Mucosa of rectum (tissue), 2 donors: ENCODE results near the gene IKBKE.

Experiments
- H3K27ac ChIP-seq, 2 donors: one replicate each; pipeline ENCODE4 v1.7.0; 2013; ENCODE audit warnings: inconsistent platforms in 2 of 2, low read depth in 2 of 2, low read length in 2 of 2
- H3K27me3 ChIP-seq, 2 donors: one replicate each; pipeline ENCODE4 v1.7.0; 2013; ENCODE audit warnings: low read length in 2 of 2; ENCODE audit not compliant: control insufficient read depth in 2 of 2, insufficient read depth in 2 of 2
- H3K36me3 ChIP-seq, 2 donors: one replicate each; pipeline ENCODE4 v1.7.0; 2013; ENCODE audit warnings: low read length in 2 of 2; ENCODE audit not compliant: control insufficient read depth in 2 of 2, insufficient read depth in 2 of 2
- H3K4me1 ChIP-seq, 2 donors: one replicate each; pipeline ENCODE4 v1.7.0; 2013; ENCODE audit warnings: low read length in 2 of 2, mild to moderate bottlenecking in 1 of 2; ENCODE audit not compliant: control insufficient read depth in 2 of 2, insufficient read depth in 2 of 2
- H3K4me3 ChIP-seq, 2 donors: one replicate each; pipeline ENCODE4 v1.7.0; 2013; ENCODE audit warnings: low read length in 2 of 2
- H3K9ac ChIP-seq, 2 donors: one replicate each; pipeline ENCODE4 v1.7.0; 2013; ENCODE audit warnings: low read length in 2 of 2, low read depth in 1 of 2, mild to moderate bottlenecking in 1 of 2
- H3K9me3 ChIP-seq, 2 donors: one replicate each; pipeline ENCODE4 v1.7.0; 2013; ENCODE audit warnings: low read length in 2 of 2; ENCODE audit not compliant: control insufficient read depth in 2 of 2
- donor health status: healthy.
- donor health status: Normal muscosa, but diverticular disease.

IKBKE gene

DNA sequence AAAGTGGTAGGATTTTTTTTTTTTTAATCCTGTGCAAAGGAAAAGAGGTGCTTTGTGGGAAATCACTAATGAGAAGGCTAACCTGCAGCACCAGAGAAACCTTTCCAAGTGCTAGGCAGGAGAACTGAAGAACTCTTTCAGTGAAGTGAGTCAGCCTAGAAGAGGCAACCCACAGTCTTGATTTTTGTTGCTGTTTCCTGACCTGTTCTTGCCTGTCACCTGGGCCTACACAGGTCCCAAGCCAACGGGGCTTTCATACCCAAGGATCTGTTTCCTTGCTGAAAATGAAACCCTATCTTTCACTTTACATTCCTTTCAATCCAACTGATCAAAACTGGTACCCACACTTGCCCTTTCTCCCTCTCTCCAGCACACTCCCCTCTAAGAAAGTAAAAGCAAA lies 7.1 kb upstream of the IKBKE start:
- Histone ChIP-seq H3K36me3 (peaks cover 0 to 4% of the 10 kb centered on the region in 2 donors), H3K9ac (no peak overlapping the region), H3K27me3 (no peaks in the 10 kb centered on the region), H3K4me3 (no peak overlapping the region), H3K9me3 (no peaks in the 10 kb centered on the region), H3K4me1 (peaks cover 0 to 3% of the 10 kb centered on the region in 2 donors), H3K27ac (no peak overlapping the region)

DNA sequence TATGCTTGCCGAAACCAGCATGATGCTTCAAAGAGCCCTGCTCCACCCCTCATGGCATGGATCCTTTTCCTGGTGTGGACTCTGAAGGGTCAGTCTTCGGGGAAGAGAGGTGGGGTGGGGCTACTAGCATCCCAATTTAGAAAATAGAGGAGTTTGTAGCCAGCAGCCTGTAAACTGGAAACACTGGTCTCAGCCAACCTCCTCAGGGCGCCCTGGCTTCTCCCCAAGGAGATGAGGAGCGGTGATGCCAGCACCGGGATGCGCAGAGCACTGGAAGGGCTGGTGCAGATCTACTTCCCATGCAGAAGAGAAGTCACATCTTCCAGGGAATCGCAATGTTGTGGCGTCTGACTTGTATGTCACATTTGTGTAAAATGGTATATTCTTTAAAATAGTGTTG lies 6.4 kb upstream of the IKBKE start:
- Histone ChIP-seq H3K9ac (no peak overlapping the region), H3K27ac (no peak overlapping the region), H3K9me3 (no peaks in the 10 kb centered on the region), H3K36me3 (peaks cover 0 to 1% of the 10 kb centered on the region in 2 donors), H3K4me1 (peaks cover 3 to 9% of the 10 kb centered on the region in 2 donors), H3K27me3 (no peaks in the 10 kb centered on the region), H3K4me3 (no peak overlapping the region)

- no peak overlapping the region for H3K9ac ChIP-seq
- H3K9me3 ChIP-seq = no peaks in the 10 kb centered on the region
- H3K4me1 ChIP-seq = peaks cover 7 to 14% of the 10 kb centered on the region in 2 donors
- no peaks in the 10 kb centered on the region for H3K36me3 ChIP-seq
- no peak overlapping the region for H3K27ac ChIP-seq
- no peak overlapping the region for H3K4me3 ChIP-seq
- no peaks in the 10 kb centered on the region for H3K27me3 ChIP-seq
Observed at GRCh38 chr1:206464456-206464964, 5.8 kb upstream of the IKBKE start.

GRCh38 chr1:206465951-206466350 lies 4.3 kb upstream of the IKBKE start:
- Histone ChIP-seq H3K27ac (no peak overlapping the region), H3K36me3 (no peaks in the 10 kb centered on the region), H3K4me1 (peaks cover 14 to 24% of the 10 kb centered on the region in 2 donors), H3K9ac (no peak overlapping the region), H3K4me3 (no peak overlapping the region), H3K9me3 (no peaks in the 10 kb centered on the region), H3K27me3 (no peaks in the 10 kb centered on the region)

- no peaks in the 10 kb centered on the region for H3K27me3 ChIP-seq
- H3K4me3 ChIP-seq = no peak overlapping the region
- H3K27ac ChIP-seq = no peak overlapping the region
- H3K36me3 ChIP-seq = no peaks in the 10 kb centered on the region
- H3K9ac ChIP-seq = no peak overlapping the region
- no peaks in the 10 kb centered on the region for H3K9me3 ChIP-seq
- peaks cover 21 to 30% of the 10 kb centered on the region in 2 donors for H3K4me1 ChIP-seq
Observed at GRCh38 chr1:206466840-206467649, 3.2 kb upstream of the IKBKE start.

DNA sequence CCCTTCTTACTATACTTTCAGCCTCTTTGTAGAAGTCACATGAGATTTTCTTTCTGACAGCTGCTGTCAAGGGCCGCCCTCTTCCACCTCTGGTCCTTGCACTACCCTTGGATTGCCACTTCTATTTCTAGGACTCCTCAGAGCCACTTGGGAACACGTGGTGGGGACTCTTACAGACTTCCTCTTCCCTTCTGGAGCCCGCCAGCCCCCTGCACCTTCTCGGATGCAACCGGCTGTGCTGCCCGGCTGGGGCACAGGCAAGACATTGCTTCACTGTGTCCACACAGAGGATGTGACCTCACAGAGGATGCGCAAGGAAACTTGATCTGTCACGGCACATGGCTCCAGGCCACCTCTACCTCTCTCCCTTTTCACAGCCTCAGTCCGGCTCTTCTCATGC lies 2.4 kb upstream of the IKBKE start:
- no peaks in the 10 kb centered on the region for H3K27me3 ChIP-seq
- H3K9ac ChIP-seq = no peak overlapping the region
- no peak overlapping the region for H3K4me3 ChIP-seq
- H3K36me3 ChIP-seq = no peaks in the 10 kb centered on the region
- no peak overlapping the region for H3K27ac ChIP-seq
- no peaks in the 10 kb centered on the region for H3K9me3 ChIP-seq
- peaks cover 21 to 31% of the 10 kb centered on the region in 2 donors for H3K4me1 ChIP-seq

DNA sequence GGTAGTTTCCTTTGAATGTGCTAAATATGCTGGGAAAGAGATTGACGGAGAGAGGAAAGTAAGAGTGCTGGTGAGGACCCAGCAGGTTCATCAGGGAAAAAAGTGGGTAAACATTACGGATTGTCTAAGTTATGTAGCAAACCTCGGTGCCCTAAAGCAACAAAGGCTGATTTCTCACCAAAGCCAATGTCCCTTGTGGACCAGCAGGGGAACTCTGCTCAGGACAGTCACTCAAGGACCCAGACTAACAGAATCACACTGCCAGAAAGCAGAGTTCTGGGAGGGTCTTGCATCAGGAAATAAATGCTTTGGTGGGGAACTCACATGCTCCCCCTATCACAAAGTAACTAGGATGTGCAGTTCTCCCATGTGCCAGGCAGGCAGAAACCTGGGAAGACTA lies 1.7 kb upstream of the IKBKE start:
- peaks cover 21 to 31% of the 10 kb centered on the region in 2 donors for H3K4me1 ChIP-seq

GRCh38 chr1:206469411-206469932 lies 804 bp upstream of the IKBKE start:
- Histone ChIP-seq H3K9ac (no peak overlapping the region), H3K4me1 (peaks cover 21 to 31% of the 10 kb centered on the region in 2 donors), H3K4me3 (peak overlapping the region; percentile 87 to 98), H3K27me3 (no peaks in the 10 kb centered on the region), H3K9me3 (no peaks in the 10 kb centered on the region), H3K36me3 (peaks cover 6% of the 10 kb centered on the region in 2 donors), H3K27ac (peak overlapping the region in 1 of 2 donors; percentile 74)

More for the DNA sequence above, 1.7 kb upstream of the IKBKE start:
- H3K9ac ChIP-seq = no peak overlapping the region
- no peaks in the 10 kb centered on the region for H3K36me3 ChIP-seq
- H3K9me3 ChIP-seq = no peaks in the 10 kb centered on the region
- H3K4me3 ChIP-seq = no peak overlapping the region
- no peak overlapping the region for H3K27ac ChIP-seq
- no peaks in the 10 kb centered on the region for H3K27me3 ChIP-seq

GRCh38 chr1:206470692-206471414 lies 577 bp downstream of the IKBKE start:
- Histone ChIP-seq H3K36me3 (peaks cover 11 to 12% of the 10 kb centered on the region in 2 donors), H3K9me3 (no peaks in the 10 kb centered on the region), H3K27ac (peak overlapping the region; percentile 45 to 74), H3K27me3 (no peaks in the 10 kb centered on the region), H3K9ac (peak overlapping the region; percentile 60 to 89), H3K4me1 (peaks cover 21 to 31% of the 10 kb centered on the region in 2 donors), H3K4me3 (peak overlapping the region; percentile 87 to 98)

GRCh38 chr1:206471415-206471801 lies 1.1 kb downstream of the IKBKE start:
- Histone ChIP-seq H3K9ac (peak overlapping the region in 1 of 2 donors; percentile 60), H3K27ac (peak overlapping the region in 1 of 2 donors; percentile 74), H3K4me1 (peaks cover 21 to 31% of the 10 kb centered on the region in 2 donors), H3K36me3 (peaks cover 17 to 18% of the 10 kb centered on the region in 2 donors), H3K9me3 (no peaks in the 10 kb centered on the region), H3K4me3 (peak overlapping the region; percentile 87 to 98), H3K27me3 (no peaks in the 10 kb centered on the region)
